ENCODE results near the gene DENND1A.
"Not testable (repeated sequence)": the region's sequence is repeated elsewhere in the genome, so short reads cannot be mapped to it uniquely, and the experiment has no call there.

Gene DENND1A

DNA sequence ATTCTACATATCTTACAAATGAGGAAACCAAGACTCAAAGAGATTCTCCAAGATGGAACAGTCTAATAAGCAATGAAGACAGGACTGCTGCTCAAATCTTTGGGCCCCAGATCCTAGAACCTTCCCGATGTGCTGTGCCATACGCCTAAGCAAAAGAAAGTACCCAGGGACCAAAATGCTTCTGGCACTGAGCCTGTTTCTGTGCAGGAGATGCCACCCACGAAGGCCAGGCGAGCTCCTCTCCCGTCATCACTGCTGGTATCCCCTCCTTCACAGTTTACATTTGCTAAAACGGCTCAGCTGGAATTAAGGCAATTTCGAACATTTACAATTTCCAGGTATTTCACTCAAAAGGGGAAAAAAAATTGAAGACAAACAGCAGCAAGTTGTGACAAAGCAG lies 277.5 kb downstream of the DENND1A start:
- DNase-seq (ENCODE audit: low read depth) = no peak

GRCh38 chr9:123651871-123652270 lies 278.1 kb downstream of the DENND1A start:
- DNase-seq (ENCODE audit: low read depth) = no peak

- DNase-seq (ENCODE audit: low read depth) = no peak
Observed at GRCh38 chr9:123651273-123651672, 278.7 kb downstream of the DENND1A start.

DNA sequence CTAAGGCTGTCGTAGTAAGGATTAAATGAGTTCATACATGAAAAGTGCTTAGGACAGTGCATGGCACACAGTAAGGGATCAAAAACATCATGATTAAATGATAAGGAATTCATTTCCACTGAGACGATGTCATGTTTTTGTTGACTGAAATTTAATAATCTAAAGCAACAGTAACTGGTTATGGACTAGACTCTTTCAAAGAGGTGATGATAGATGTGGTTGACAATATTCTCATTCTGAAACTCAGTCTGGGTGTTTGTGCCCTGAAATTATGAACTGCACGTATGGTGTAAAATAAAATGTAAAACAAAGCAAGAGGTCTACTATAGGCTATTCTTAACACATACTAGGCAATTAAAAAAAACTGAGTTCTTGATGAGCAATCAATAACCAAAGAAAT lies 280.0 kb downstream of the DENND1A start:
- no peak for DNase-seq (ENCODE audit: low read depth)

DNA sequence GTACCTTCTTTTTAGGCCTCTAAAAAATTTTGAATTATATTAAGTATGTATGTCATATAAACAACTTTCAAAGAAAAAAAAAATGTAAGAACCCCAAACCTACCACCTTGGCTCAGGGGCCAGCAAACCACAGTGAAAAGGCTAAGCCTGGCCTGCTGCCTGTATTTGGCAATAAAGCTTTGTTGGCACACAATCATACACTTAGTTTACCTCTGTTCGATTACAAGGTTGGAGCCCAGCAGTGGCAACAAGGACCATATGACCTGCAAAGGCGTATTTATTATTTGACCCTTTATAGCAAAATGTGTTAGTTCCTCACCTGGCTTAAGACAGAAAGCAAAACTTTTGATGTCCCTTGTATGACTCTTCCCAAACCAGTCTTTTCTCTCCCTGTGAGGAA lies 282.8 kb downstream of the DENND1A start:
- no peak for DNase-seq (ENCODE audit: low read depth)

DNA sequence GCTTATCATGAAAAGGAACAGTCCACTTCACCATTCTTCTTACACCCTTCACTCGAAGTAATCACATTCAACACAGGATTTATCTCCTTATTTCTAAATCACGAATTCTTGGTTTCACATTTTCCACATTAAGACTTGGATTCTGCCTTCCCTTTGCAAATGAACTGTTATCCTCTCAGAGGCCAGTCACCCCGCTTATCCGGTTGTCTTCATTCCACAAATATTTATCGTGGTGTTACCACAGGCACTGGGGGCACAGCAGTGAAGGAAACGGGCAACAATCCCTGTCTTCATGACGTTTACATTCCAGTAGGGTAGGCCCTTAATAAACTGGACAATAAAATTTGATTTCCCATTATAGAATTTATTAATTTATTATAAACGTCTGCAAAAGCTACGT lies 284.2 kb downstream of the DENND1A start:
- no peak for DNase-seq (ENCODE audit: low read depth)

DNA sequence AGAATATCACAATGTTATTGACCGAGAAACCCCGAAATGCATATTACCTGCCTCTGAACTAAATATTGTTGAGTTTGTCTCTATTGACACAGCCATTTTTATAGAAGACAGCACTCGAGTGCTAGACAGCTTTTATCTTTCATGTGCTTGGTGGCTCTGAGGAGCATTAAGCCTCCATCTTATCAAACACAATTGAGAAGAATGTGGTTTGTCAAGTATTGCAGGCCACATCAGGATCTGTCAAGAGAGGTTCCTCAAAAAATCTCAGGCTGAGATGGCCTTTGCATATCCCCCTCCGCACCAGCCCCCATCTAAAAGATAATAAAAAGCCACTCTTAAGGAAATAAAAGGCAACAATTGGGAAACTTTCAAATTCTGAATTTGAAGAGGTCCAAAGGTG lies 284.8 kb downstream of the DENND1A start:
- DNase-seq (ENCODE audit: low read depth) = no peak

GRCh38 chr9:123643518-123643917 lies 286.4 kb downstream of the DENND1A start:
- no peak for DNase-seq (ENCODE audit: low read depth)

- no peak for DNase-seq (ENCODE audit: low read depth)
Observed at GRCh38 chr9:123642291-123643278, 287.3 kb downstream of the DENND1A start.

GRCh38 chr9:123640792-123641222 lies 289.1 kb downstream of the DENND1A start:
- no peak for DNase-seq (ENCODE audit: low read depth)

GRCh38 chr9:123639743-123640142 lies 290.2 kb downstream of the DENND1A start:
- no peak for DNase-seq (ENCODE audit: low read depth)

DNA sequence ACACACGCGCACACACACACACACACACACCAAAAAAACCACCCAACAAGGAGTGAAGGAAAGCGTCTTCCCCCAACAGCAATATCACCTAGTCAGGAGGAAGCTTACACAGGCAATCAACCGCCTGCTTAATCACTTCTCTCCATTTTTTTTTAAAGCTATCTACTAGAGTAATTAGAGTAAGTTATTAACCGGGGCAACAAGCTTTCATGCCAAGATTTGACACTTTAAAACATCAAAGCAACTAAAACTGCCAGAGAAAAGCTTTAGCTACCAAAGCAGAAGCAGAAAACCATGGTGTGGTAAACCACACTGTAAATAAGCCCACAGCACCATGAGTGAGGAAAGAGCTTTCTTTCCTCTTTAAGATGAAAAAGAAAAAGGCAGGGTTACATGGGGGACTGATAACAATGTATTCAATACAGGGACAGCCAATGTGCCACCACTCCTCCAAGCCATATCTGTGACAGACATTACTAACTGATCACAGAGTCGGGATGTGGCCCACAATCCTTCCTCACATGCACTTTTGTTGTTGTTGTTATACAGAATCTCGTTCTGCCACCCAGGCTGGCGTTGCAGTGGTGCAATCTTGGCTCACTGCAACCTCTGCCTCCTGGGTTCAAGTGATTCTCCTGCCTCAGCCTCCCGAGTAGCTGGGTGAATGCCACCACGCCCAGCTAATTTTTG lies 291.8 kb downstream of the DENND1A start:
- no peak for DNase-seq (ENCODE audit: low read depth)

- no peak for DNase-seq (ENCODE audit: low read depth)
Observed at GRCh38 chr9:123637606-123637944, 292.4 kb downstream of the DENND1A start.

DNA sequence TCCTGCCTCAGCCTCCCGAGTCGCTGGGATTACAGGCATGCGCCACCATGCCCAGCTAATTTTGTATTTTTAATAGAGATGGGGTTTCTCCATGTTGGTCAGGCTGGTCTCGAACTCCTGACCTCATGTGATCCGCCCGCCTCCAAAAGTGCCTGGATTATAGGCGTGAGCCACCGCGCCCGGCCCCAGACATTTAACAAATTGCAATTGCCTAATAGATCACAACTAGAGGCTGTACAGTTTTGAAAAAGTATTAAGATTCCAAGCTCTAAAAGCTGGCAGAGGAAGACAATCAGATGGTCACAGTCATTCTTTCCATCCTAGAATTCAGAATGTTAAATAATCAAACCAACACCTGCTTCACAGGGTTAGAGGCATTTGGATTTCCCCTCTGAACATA lies 293.1 kb downstream of the DENND1A start:
- DNase-seq (ENCODE audit: low read depth) = not testable (repeated sequence)

DNA sequence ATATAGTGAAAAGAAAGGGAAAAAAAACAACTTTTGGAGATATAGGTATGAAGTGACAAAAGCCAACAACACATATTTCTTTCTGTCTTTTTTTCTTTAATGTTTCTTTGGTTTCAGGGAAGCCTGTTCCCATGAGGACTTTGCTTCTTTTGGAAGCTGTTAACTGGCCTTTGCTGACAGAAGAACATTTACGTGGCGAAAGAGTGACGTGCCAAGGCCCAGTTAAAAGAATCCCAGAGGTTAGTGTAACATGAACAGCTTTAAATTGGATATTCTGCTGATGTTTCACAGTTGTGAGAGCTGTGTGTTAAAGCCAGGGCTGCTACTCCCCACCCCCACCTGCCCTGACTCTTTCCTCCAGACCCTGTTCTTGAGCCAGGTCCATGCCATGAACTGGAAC lies 298.1 kb downstream of the DENND1A start:
- no peak for DNase-seq (ENCODE audit: low read depth)

GRCh38 chr9:123630233-123630632 lies 299.7 kb downstream of the DENND1A start:
- no peak for DNase-seq (ENCODE audit: low read depth)

DNA sequence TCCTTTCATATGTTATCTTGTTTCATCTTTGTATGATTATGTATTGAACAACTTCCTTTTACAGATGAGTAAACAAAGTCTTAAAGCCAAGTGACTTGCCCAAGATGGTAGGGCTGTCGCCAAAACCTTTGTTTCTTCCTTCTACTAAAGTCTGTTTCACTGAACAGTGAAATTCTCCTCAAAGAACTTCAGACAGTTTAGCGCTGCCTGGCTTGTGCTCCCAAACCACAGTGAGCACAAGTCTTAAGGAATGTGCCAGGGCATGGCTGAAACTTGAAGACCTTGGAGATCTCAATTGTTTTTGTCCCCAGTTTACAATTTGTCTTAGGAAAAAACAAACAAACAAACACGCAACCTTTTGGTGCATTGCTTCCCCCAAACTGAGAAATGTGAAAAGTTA lies 300.4 kb downstream of the DENND1A start:
- DNase-seq (ENCODE audit: low read depth) = no peak

GRCh38 chr9:123622711-123623241 lies 307.1 kb downstream of the DENND1A start:
- DNase-seq (ENCODE audit: low read depth) = no peak

GRCh38 chr9:123620239-123620638 lies 309.7 kb downstream of the DENND1A start:
- no peak for DNase-seq (ENCODE audit: low read depth)

- DNase-seq (ENCODE audit: low read depth) = no peak
Observed at GRCh38 chr9:123617952-123618678, 311.8 kb downstream of the DENND1A start.

GRCh38 chr9:123617286-123617685 lies 312.6 kb downstream of the DENND1A start:
- DNase-seq (ENCODE audit: low read depth) = no peak

DNA sequence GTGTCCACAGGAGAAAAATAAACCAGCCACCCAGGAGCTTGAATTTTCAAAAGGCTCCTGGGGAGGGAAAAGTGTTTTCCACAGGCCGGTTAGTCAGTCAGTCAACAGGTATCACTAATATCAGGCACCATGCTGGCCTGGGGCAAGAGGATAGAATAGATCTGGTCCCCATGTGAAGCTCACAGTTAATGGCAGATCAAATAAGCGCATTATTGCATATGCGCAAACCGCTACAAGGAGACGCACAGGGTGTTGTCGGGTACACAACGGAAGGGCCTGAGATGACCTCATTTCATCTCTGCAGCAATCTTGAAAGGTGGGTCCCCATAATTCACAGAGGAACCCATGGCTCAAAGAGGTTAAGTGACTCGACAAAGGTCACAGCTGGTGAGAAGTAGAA lies 313.2 kb downstream of the DENND1A start:
- DNase-seq (ENCODE audit: low read depth) = no peak
